HUES48 (cell line): Measurements from ENCODE around the gene DHODH.

Experiments
- H3K27ac ChIP-seq: one replicate; pipeline ENCODE4 v1.7.0; 2013; ENCODE audit warnings: low read depth, low read length, inconsistent platforms
- H3K27me3 ChIP-seq: 2 replicates; pipeline ENCODE4 v1.6.1; 2013; ENCODE audit warnings: mild to moderate bottlenecking, low read length; ENCODE audit not compliant: control insufficient read depth, insufficient read depth
- H3K36me3 ChIP-seq: 2 replicates; pipeline ENCODE4 v1.6.1; 2013; ENCODE audit warnings: low read length; ENCODE audit not compliant: control insufficient read depth, insufficient read depth
- H3K4me1 ChIP-seq: 2 replicates; pipeline ENCODE4 v1.6.1; 2013; ENCODE audit warnings: mild to moderate bottlenecking, low read length; ENCODE audit not compliant: control insufficient read depth, insufficient read depth
- H3K4me3 ChIP-seq: 2 replicates; pipeline ENCODE4 v1.5.1; 2013; ENCODE audit warnings: mild to moderate bottlenecking, low read depth, low read length
- H3K9ac ChIP-seq: 2 replicates; pipeline ENCODE4 v1.6.1; 2013; ENCODE audit warnings: mild to moderate bottlenecking, low read depth, low read length, moderate library complexity
- H3K9me3 ChIP-seq: 2 replicates; pipeline ENCODE4 v1.6.1; 2013; ENCODE audit warnings: low read length; ENCODE audit not compliant: control insufficient read depth, insufficient read depth

The DHODH gene

GRCh38 chr16:72014675-72015074, 6.1 kb downstream of the DHODH start:
- Histone ChIP-seq H3K4me1 (no peaks in the 10 kb centered on the region), H3K4me3 (no peak overlapping the region), H3K9ac (no peak overlapping the region), H3K27ac (no peak overlapping the region), H3K9me3 (no peaks in the 10 kb centered on the region), H3K36me3 (peaks cover 77% of the 10 kb centered on the region), H3K27me3 (no peaks in the 10 kb centered on the region)

- H3K36me3 ChIP-seq, result peaks cover 76% of the 10 kb centered on the region
- no peaks in the 10 kb centered on the region for H3K4me1 ChIP-seq
- no peaks in the 10 kb centered on the region for H3K9me3 ChIP-seq
- H3K9ac ChIP-seq, result no peak overlapping the region
- no peak overlapping the region for H3K4me3 ChIP-seq
- no peak overlapping the region for H3K27ac ChIP-seq
- no peaks in the 10 kb centered on the region for H3K27me3 ChIP-seq
These were observed 6.6 kb downstream of the DHODH start for GRCh38 chr16:72015124-72015523.

GRCh38 chr16:72018470-72018869, 9.9 kb downstream of the DHODH start:
- H3K4me1 ChIP-seq, result no peaks in the 10 kb centered on the region
- no peak overlapping the region for H3K27ac ChIP-seq
- H3K4me3 ChIP-seq, result no peak overlapping the region
- H3K27me3 ChIP-seq, result no peaks in the 10 kb centered on the region
- no peak overlapping the region for H3K9ac ChIP-seq
- no peaks in the 10 kb centered on the region for H3K9me3 ChIP-seq
- H3K36me3 ChIP-seq, result peaks cover 88% of the 10 kb centered on the region

DNA sequence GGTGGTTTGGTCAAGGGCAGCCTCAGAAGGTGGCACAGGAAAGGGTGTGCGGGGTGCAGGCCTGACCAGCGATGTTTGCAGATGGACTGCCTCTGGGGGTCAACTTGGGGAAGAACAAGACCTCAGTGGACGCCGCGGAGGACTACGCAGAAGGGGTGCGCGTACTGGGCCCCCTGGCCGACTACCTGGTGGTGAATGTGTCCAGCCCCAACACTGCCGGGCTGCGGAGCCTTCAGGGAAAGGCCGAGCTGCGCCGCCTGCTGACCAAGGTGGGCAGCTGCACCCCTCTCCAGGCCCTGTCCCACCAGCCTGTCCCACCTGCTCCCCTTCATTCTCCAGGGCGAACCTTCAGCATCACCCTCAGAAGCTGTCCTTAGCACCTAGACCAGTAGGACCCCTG, 12.5 kb downstream of the DHODH start:
- Histone ChIP-seq H3K9me3 (no peaks in the 10 kb centered on the region), H3K27me3 (no peaks in the 10 kb centered on the region), H3K4me3 (no peak overlapping the region), H3K27ac (no peak overlapping the region), H3K9ac (no peak overlapping the region), H3K4me1 (no peaks in the 10 kb centered on the region), H3K36me3 (peaks cover 80% of the 10 kb centered on the region)

DNA sequence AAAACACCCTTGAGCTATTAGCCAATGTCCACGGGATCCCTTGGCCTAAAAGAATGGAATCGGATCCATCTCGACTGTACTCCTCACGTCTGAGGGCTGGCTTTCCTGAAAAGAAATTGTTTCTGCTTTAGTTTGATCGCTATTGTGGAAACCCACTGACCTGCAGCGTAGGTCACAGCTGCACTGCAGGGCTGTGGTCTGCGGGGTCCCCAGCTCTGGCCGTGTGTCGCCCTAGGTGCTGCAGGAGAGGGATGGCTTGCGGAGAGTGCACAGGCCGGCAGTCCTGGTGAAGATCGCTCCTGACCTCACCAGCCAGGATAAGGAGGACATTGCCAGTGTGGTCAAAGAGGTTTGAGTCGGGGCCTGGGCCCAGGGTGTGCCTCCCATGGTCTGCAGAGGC, 13.6 kb downstream of the DHODH start:
- Histone ChIP-seq H3K9me3 (no peaks in the 10 kb centered on the region), H3K27ac (no peak overlapping the region), H3K9ac (no peak overlapping the region), H3K4me1 (no peaks in the 10 kb centered on the region), H3K36me3 (peaks cover 69% of the 10 kb centered on the region), H3K4me3 (no peak overlapping the region), H3K27me3 (no peaks in the 10 kb centered on the region)

GRCh38 chr16:72023962-72024361, 15.4 kb downstream of the DHODH start:
- Histone ChIP-seq H3K9me3 (no peaks in the 10 kb centered on the region), H3K9ac (no peak overlapping the region), H3K27me3 (no peaks in the 10 kb centered on the region), H3K4me1 (no peaks in the 10 kb centered on the region), H3K27ac (no peak overlapping the region), H3K36me3 (peaks cover 54% of the 10 kb centered on the region), H3K4me3 (no peak overlapping the region)

DNA sequence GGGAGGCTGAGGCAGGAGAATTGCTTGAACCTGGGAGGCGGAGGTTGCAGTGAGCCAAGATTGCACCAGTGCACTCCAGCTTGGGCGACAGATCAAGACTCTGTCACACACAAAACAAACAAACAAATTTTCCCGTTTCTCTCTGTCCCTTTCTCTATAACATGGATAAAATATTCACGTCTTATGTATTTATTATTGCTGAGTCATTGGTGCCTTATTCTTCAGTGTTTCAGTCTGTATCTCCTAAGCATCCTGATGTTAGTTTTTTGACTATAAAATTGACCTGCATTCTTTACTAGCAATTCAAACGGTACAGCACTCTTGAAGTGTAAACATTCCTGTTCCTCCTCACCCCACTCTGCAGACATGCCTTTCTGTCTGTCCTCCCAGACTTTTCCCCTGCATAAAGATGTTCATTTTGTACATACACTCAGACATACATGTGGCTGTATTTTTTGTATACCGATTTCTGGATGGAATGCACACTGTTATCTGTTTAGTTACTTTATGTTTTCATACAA, 16.4 kb downstream of the DHODH start:
- H3K4me3 ChIP-seq, result no peak overlapping the region
- H3K27ac ChIP-seq, result no peak overlapping the region
- H3K9me3 ChIP-seq, result no peaks in the 10 kb centered on the region
- no peaks in the 10 kb centered on the region for H3K4me1 ChIP-seq
- H3K9ac ChIP-seq, result no peak overlapping the region
- peaks cover 46% of the 10 kb centered on the region for H3K36me3 ChIP-seq
- H3K27me3 ChIP-seq, result no peaks in the 10 kb centered on the region

- no peaks in the 10 kb centered on the region for H3K9me3 ChIP-seq
- no peak overlapping the region for H3K9ac ChIP-seq
- no peaks in the 10 kb centered on the region for H3K4me1 ChIP-seq
- no peaks in the 10 kb centered on the region for H3K27me3 ChIP-seq
- H3K36me3 ChIP-seq, result peaks cover 42% of the 10 kb centered on the region
- H3K27ac ChIP-seq, result no peak overlapping the region
- H3K4me3 ChIP-seq, result no peak overlapping the region
These were observed 17.0 kb downstream of the DHODH start for GRCh38 chr16:72025404-72026114.

DNA sequence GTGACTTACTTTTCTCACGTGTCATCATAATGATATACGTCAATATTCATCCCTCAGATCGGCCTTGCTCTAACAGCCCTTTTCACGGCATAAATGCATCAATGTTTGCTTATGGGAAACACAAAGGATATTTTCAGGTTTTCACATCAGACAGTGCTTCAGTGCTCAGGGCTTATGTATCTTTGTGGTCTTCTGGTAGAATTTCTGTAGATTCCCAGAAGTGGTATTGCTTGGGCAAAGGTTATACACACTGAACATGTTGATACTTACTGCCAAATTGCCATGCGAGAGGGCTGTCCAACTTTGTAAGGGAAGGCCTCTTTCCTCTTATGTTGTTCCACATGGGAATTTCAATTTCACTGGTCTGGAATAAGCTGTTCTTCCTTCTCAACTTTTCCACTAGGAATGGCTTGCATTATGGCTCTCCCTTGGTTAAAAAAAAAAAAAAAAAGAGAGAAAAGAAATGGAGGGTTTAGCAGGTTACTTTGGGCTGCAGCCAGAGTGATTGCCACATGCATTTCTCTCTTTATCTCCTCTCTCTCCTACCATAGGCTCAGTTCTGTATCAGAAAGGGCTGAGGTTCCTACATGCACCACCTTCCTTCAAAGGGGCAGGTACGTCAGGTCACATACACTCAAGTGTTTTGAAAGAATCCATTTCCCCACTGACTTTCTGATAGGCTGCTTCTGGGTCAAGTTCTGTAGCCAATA, 19.3 kb downstream of the DHODH start:
- H3K9ac ChIP-seq, result no peak overlapping the region
- H3K36me3 ChIP-seq, result peaks cover 23% of the 10 kb centered on the region
- no peaks in the 10 kb centered on the region for H3K27me3 ChIP-seq
- no peak overlapping the region for H3K4me3 ChIP-seq
- H3K4me1 ChIP-seq, result peaks cover 11% of the 10 kb centered on the region
- no peak overlapping the region for H3K27ac ChIP-seq
- H3K9me3 ChIP-seq, result no peaks in the 10 kb centered on the region

DNA sequence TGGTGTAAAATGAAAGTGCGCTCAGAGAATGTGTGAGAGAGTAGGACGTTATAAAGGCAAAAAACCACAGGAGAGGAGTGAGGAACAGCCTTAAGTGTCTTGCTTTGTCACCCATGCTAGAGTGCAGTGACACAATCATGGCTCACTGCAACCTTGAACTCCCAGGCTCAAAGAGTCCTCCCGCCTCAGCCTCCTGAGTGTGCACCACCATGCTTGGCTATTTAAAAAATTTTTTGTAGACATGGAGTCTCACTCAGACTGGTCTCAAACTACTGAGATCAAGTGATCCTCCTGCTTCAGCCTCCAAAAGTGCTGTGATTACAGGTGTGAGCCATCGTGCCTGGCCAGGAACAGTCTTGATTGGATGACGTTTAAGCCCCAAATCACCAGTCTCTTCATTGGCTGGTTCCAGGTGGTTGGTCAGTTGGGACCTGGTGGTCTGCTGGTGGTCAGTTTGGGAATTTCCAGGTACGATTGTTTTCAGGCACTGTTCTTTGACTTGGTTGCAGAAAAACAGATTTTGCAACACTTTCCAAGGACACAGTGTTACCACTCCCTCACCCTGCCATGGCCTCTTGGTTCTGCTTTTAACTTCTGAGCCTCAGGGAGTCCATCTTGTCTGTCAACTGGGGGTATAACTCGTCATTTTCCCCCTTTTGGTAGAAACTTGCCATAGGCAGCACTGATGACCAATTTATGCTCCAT, 21.2 kb downstream of the DHODH start:
- no peak overlapping the region for H3K4me3 ChIP-seq
- H3K4me1 ChIP-seq, result peaks cover 12% of the 10 kb centered on the region
- no peaks in the 10 kb centered on the region for H3K27me3 ChIP-seq
- no peak overlapping the region for H3K9ac ChIP-seq
- H3K36me3 ChIP-seq, result peaks cover 6% of the 10 kb centered on the region; the same call in 1 of the 2 replicates
- no peaks in the 10 kb centered on the region for H3K9me3 ChIP-seq
- H3K27ac ChIP-seq, result no peak overlapping the region

GRCh38 chr16:72033437-72033836, 24.9 kb downstream of the DHODH start:
- no peak overlapping the region for H3K9ac ChIP-seq

More at GRCh38 chr16:72033437-72033836, 24.9 kb downstream of the DHODH start:
- Histone ChIP-seq H3K9me3 (no peaks in the 10 kb centered on the region), H3K27ac (no peak overlapping the region), H3K4me1 (peaks cover 12% of the 10 kb centered on the region), H3K4me3 (no peak overlapping the region), H3K27me3 (no peaks in the 10 kb centered on the region), H3K36me3 (no peaks in the 10 kb centered on the region)
